Nucleus accumbens (tissue), 56 donors: ENCODE data around the gene CEACAM5.
"Not testable (repeated sequence)": the region's sequence is repeated elsewhere in the genome, so short reads cannot be mapped to it uniquely, and the experiment has no call there.

Experiments
- DNase-seq, 56 donors: peaks; one replicate each; lab custom pipeline; 2025; lab: John Stamatoyannopoulos, UW

The CEACAM5 gene

GRCh38 chr19:41735071-41735600 is 26.7 kb downstream of the CEACAM5 start:
- no peak for DNase-seq

- DNase-seq = no peak
Observed at GRCh38 chr19:41739361-41739760, 30.9 kb downstream of the CEACAM5 start.

GRCh38 chr19:41740415-41741243 is 32.2 kb downstream of the CEACAM5 start:
- no peak for DNase-seq

GRCh38 chr19:41741244-41741554 is 32.8 kb downstream of the CEACAM5 start:
- no peak for DNase-seq

GRCh38 chr19:41744850-41745249 is 36.4 kb downstream of the CEACAM5 start:
- DNase-seq = no peak

- DNase-seq = no peak
Observed at GRCh38 chr19:41745756-41746155, 37.3 kb downstream of the CEACAM5 start.

- peak in 19 of 56 donors; percentile 1 to 56 (median 11) for DNase-seq
Observed at GRCh38 chr19:41746593-41747227, 38.3 kb downstream of the CEACAM5 start.

- DNase-seq = no peak
Observed at GRCh38 chr19:41748012-41748411, 39.6 kb downstream of the CEACAM5 start.

GRCh38 chr19:41750248-41751134 is 42.1 kb downstream of the CEACAM5 start:
- peak in 15 of 56 donors; percentile 2 to 47 (median 19) for DNase-seq

GRCh38 chr19:41753159-41753558 is 44.7 kb downstream of the CEACAM5 start:
- peak in 4 of 56 donors; percentile 1 to 39 (median 8) for DNase-seq

- peak in 14 of 56 donors; percentile 0 to 49 (median 11) for DNase-seq
Observed at GRCh38 chr19:41753936-41754529, 45.6 kb downstream of the CEACAM5 start.

- no peak for DNase-seq
Observed at GRCh38 chr19:41755328-41755913, 47.0 kb downstream of the CEACAM5 start, which contains the start of gene CEACAM6. TSS of gene CEACAM6 (plus strand) at chr19:41755530. CDS start at chr19:41755639, 109 bp downstream.

- no peak for DNase-seq
Observed at GRCh38 chr19:41758846-41759245, 50.4 kb downstream of the CEACAM5 start.

GRCh38 chr19:41767115-41767514 is 58.7 kb downstream of the CEACAM5 start:
- no peak for DNase-seq

GRCh38 chr19:41768105-41768504 is 59.7 kb downstream of the CEACAM5 start:
- not testable (repeated sequence) for DNase-seq

- DNase-seq = no peak
Observed at GRCh38 chr19:41769608-41770007, 61.2 kb downstream of the CEACAM5 start.

- no peak for DNase-seq
Observed at GRCh38 chr19:41771410-41771809, 63.0 kb downstream of the CEACAM5 start.

- DNase-seq = no peak
Observed at GRCh38 chr19:41774515-41774980, 66.1 kb downstream of the CEACAM5 start.

- DNase-seq = no peak
Observed at GRCh38 chr19:41776700-41777099, 68.3 kb downstream of the CEACAM5 start.
